BE2C (cell line): Measurements from ENCODE around the gene SUPT3H.

ENCODE experiments used
- DNase-seq: peaks from one replicate; pipeline ENCODE4 v3.0.0-alpha.2; 2020
- H3K27me3 ChIP-seq: fragments of 250-450 bp; sonication (Bioruptor Pico); 2 replicates; pipeline ENCODE4 v1.5.1; 2020; ENCODE audit warnings: mild to moderate bottlenecking
- H3K36me3 ChIP-seq: fragments of 250-450 bp; sonication (Bioruptor Pico); 2 replicates; pipeline ENCODE4 v1.5.1; 2020; ENCODE audit warnings: mild to moderate bottlenecking
- H3K4me1 ChIP-seq: fragments of 250-450 bp; sonication (Bioruptor Pico); 2 replicates; pipeline ENCODE4 v1.5.1; 2020
- H3K4me3 ChIP-seq: 2 replicates; pipeline ENCODE4 v1.5.1; 2011; ENCODE audit warnings: low read depth, low read length
- H3K9me3 ChIP-seq: fragments of 250-450 bp; sonication (Bioruptor Pico); 2 replicates; pipeline ENCODE4 v1.5.1; 2020
- TF ChIP-seq, protein P1 (sequence below): IDR thresholded peaks from 2 replicates; pipeline ENCODE4 v1.5.1; 2012; ENCODE audit warnings: mild to moderate bottlenecking, low read depth, low read length

The SUPT3H gene

GRCh38 chr6:44849806-44850205, 527.9 kb downstream of the SUPT3H start:
- H3K9me3 ChIP-seq = no peaks in the 10 kb centered on the region
- H3K27me3 ChIP-seq = no peaks in the 10 kb centered on the region
- DNase-seq = no peak
- no peaks in the 10 kb centered on the region for H3K36me3 ChIP-seq
- no peak overlapping the region for H3K4me3 ChIP-seq
- H3K4me1 ChIP-seq = no peaks in the 10 kb centered on the region
- TF ChIP-seq, protein P1, sequence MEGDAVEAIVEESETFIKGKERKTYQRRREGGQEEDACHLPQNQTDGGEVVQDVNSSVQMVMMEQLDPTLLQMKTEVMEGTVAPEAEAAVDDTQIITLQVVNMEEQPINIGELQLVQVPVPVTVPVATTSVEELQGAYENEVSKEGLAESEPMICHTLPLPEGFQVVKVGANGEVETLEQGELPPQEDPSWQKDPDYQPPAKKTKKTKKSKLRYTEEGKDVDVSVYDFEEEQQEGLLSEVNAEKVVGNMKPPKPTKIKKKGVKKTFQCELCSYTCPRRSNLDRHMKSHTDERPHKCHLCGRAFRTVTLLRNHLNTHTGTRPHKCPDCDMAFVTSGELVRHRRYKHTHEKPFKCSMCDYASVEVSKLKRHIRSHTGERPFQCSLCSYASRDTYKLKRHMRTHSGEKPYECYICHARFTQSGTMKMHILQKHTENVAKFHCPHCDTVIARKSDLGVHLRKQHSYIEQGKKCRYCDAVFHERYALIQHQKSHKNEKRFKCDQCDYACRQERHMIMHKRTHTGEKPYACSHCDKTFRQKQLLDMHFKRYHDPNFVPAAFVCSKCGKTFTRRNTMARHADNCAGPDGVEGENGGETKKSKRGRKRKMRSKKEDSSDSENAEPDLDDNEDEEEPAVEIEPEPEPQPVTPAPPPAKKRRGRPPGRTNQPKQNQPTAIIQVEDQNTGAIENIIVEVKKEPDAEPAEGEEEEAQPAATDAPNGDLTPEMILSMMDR = no peak

GRCh38 chr6:44843734-44844133, 534.0 kb downstream of the SUPT3H start:
- no peak for DNase-seq
- TF ChIP-seq, protein P1 = no peak
- H3K36me3 ChIP-seq = no peaks in the 10 kb centered on the region

DNA sequence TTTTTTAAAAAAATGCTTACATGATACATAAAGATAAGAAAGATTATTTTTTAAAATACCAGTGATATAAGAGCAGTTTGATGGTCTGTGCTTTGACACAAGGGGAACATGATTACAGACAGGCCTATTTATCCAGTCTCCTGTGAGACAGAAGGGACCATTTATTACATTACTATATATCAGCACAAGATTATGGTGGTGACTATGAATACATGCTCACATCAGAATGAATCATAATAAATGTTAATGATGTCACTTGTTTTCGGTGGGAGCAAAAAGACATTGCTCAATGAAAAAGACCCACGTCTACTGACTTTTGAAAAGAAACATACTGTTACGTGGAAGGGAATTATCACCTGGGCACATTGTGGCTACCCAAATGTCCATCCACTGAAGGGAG, 535.1 kb downstream of the SUPT3H start:
- no peaks in the 10 kb centered on the region for H3K27me3 ChIP-seq
- TF ChIP-seq, protein P1 = no peak
- H3K36me3 ChIP-seq = no peaks in the 10 kb centered on the region
- DNase-seq = no peak
- H3K9me3 ChIP-seq = no peaks in the 10 kb centered on the region
- H3K4me1 ChIP-seq = no peaks in the 10 kb centered on the region
- no peak overlapping the region for H3K4me3 ChIP-seq

More at GRCh38 chr6:44843734-44844133, 534.0 kb downstream of the SUPT3H start:
- H3K4me3 ChIP-seq = no peak overlapping the region
- H3K27me3 ChIP-seq = no peaks in the 10 kb centered on the region
- no peaks in the 10 kb centered on the region for H3K4me1 ChIP-seq
- no peaks in the 10 kb centered on the region for H3K9me3 ChIP-seq

- DNase-seq = no peak
- Histone ChIP-seq H3K4me1 (no peaks in the 10 kb centered on the region), H3K36me3 (no peaks in the 10 kb centered on the region), H3K9me3 (no peaks in the 10 kb centered on the region), H3K27me3 (no peaks in the 10 kb centered on the region), H3K4me3 (no peak overlapping the region)
- TF ChIP-seq, protein P1 = no peak
These were observed 535.9 kb downstream of the SUPT3H start for GRCh38 chr6:44841829-44842228.

DNA sequence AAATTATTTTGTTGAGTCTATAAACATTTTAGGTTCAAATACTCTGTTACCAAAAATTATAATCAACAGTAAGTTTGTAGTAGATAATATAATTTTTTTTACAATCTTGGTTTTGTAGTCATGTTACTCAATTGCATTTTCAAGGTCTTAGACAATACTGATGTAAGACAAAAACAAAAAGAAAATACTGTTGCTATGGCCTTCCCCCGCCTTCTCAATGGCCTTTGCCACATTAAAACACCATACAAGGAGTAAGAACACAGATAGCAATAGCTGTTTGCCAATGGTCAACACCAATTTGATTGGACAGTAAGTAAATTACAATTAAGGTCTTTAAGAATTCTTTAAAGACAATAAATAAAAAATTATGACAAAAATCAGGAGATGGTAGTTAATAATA, 540.0 kb downstream of the SUPT3H start:
- Histone ChIP-seq H3K27me3 (no peaks in the 10 kb centered on the region), H3K36me3 (no peaks in the 10 kb centered on the region), H3K9me3 (no peaks in the 10 kb centered on the region), H3K4me3 (no peak overlapping the region), H3K4me1 (no peaks in the 10 kb centered on the region)
- DNase-seq = no peak
- TF ChIP-seq, protein P1 = no peak

GRCh38 chr6:44837255-44837654, 540.5 kb downstream of the SUPT3H start:
- Histone ChIP-seq H3K27me3 (no peaks in the 10 kb centered on the region), H3K4me3 (no peak overlapping the region), H3K4me1 (no peaks in the 10 kb centered on the region), H3K36me3 (no peaks in the 10 kb centered on the region), H3K9me3 (no peaks in the 10 kb centered on the region)
- TF ChIP-seq, protein P1 = no peak
- no peak for DNase-seq
